ENCODE results near the gene GSE1.

DNA sequence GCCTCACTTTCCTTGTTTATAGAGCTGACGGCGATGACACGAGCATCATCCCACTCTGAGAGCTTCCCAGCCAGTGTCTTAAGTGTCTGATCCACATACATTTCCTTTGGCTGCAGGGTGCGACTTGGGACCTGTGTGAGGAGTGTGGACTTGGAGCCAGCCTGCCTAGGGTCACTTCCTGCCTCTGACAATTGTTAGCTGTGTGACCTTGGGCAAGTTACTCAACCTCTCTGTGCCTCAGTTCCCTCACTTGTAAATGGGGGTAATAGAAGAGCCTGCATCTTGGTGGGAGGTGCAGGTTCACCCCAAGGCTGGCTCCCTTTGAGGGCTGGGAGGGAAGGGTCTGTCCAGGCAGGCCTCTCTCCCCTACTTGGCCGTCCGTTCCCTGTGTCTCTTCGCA is 27.4 kb upstream of the GSE1 start:
- TF ChIP-seq POLR2A (IDR thresholded peaks at IDR 0.05; ENCODE audit: low read length) (no peak), GATA1 (IDR thresholded peaks at IDR 0.05; ENCODE audit: low read depth, low read length) (no peak)
